Suprapubic skin (tissue), 4 donors: ENCODE data around the gene FRMPD1. TPM values are rescaled to one million over a fixed set of nuclear protein-coding genes. Genes with fewer than 3 reads are reported as not detected.

ENCODE experiments used
- DNase-seq, 2 donors: peaks; one replicate each; pipeline ENCODE4 v3.0.0-alpha.2; 2019; ENCODE audit warnings: low spot score in 2 of 2
- H3K27ac ChIP-seq: fragments of 200-600 bp; sonication (generic); one replicate; pipeline ENCODE4 v1.5.1; 2019
- H3K27me3 ChIP-seq: fragments of 200-600 bp; sonication (generic); one replicate; pipeline ENCODE4 v1.5.1; 2019
- H3K36me3 ChIP-seq: fragments of 200-600 bp; sonication (generic); one replicate; pipeline ENCODE4 v1.5.1; 2019
- H3K4me1 ChIP-seq: fragments of 200-600 bp; sonication (generic); one replicate; pipeline ENCODE4 v1.5.1; 2019
- H3K4me3 ChIP-seq: fragments of 200-600 bp; sonication (generic); one replicate; pipeline ENCODE4 v1.5.1; 2019; ENCODE audit warnings: mild to moderate bottlenecking
- H3K9me3 ChIP-seq: fragments of 200-600 bp; sonication (generic); one replicate; pipeline ENCODE4 v1.5.1; 2019
- CTCF ChIP-seq, 2 donors: fragments of 200-600 bp in 1 of 2; fragments of 450-650 bp in 1 of 2; sonication (generic) in 1 of 2; IDR thresholded peaks; one replicate each; pipeline ENCODE4 v1.5.1; 2016 to 2019; ENCODE audit warnings: antibody characterized with exemption in 2 of 2, mild to moderate bottlenecking in 1 of 2, moderate library complexity in 1 of 2
- EP300 ChIP-seq: sonication (generic); formaldehyde crosslinking; IDR thresholded peaks from one replicate; pipeline ENCODE4 v1.6.1; 2017; ENCODE audit warnings: antibody characterized with exemption
- POLR2A ChIP-seq, 2 donors: fragments of 450-650 bp; IDR thresholded peaks; one replicate each; pipeline ENCODE4 v1.6.1; 2017; ENCODE audit warnings: antibody characterized with exemption in 2 of 2, mild to moderate bottlenecking in 2 of 2, moderate library complexity in 2 of 2
- POLR2AphosphoS5 ChIP-seq, 3 donors: sonication (generic); formaldehyde crosslinking; IDR thresholded peaks; one replicate each; pipeline ENCODE4 v1.6.1; 2017; ENCODE audit warnings: antibody characterized with exemption in 3 of 3
- WGBS: methylation state at CpG from one replicate; pipeline ENCODE4 v1.1.5; 2018; 5-methylcytosine and 5-hydroxymethylcytosine counted together
- total RNA-seq, 4 donors: library from RNA; depleted of rRNA; stranded (reverse); fragments of >200 nt; gene quantifications; one replicate each; pipeline ENCODE4 v1.1.0, GENCODE V29; 2016

The FRMPD1 gene
- total RNA-seq, 4 donors from 2014 or later = 7.9 to 15.4 (median 11.2) TPM

- H3K36me3 ChIP-seq = no peaks in the 10 kb centered on the region
- H3K27ac ChIP-seq = no peak overlapping the region
- 78% methylated on average over 6 of the region's 6 CpGs for WGBS
- H3K4me1 ChIP-seq = peaks cover 5% of the 10 kb centered on the region
- H3K4me3 ChIP-seq = no peak overlapping the region
- H3K9me3 ChIP-seq = no peaks in the 10 kb centered on the region
- TF ChIP-seq CTCF (IDR thresholded peaks at IDR 0.05) = no peak
- no peak for TF ChIP-seq POLR2AphosphoS5 (IDR thresholded peaks at IDR 0.05)
- no peak for TF ChIP-seq EP300
- TF ChIP-seq POLR2A (IDR thresholded peaks at IDR 0.05) = no peak
- no peaks in the 10 kb centered on the region for H3K27me3 ChIP-seq
- DNase-seq = no peak
Measured at GRCh38 chr9:37609735-37610397, 40.9 kb upstream of the FRMPD1 start.

- Histone ChIP-seq H3K36me3 (no peaks in the 10 kb centered on the region), H3K4me3 (no peak overlapping the region), H3K27ac (no peak overlapping the region), H3K9me3 (no peaks in the 10 kb centered on the region), H3K4me1 (no peaks in the 10 kb centered on the region), H3K27me3 (no peaks in the 10 kb centered on the region)
- no peak for DNase-seq
- WGBS = 81% methylated on average over 6 of the region's 6 CpGs
- no peak for TF ChIP-seq CTCF (IDR thresholded peaks at IDR 0.05)
- TF ChIP-seq POLR2AphosphoS5 (IDR thresholded peaks at IDR 0.05) = no peak
- no peak for TF ChIP-seq EP300
- TF ChIP-seq POLR2A (IDR thresholded peaks at IDR 0.05) = no peak
Measured at GRCh38 chr9:37611014-37611413, 39.7 kb upstream of the FRMPD1 start.

- Histone ChIP-seq H3K4me1 (no peaks in the 10 kb centered on the region), H3K36me3 (no peaks in the 10 kb centered on the region), H3K27ac (no peak overlapping the region), H3K27me3 (no peaks in the 10 kb centered on the region), H3K9me3 (no peaks in the 10 kb centered on the region), H3K4me3 (no peak overlapping the region)
- no peak for DNase-seq
- WGBS = 88% methylated on average over 1 of the region's 1 CpG
- TF ChIP-seq EP300 (no peak), POLR2A (IDR thresholded peaks at IDR 0.05) (no peak), CTCF (IDR thresholded peaks at IDR 0.05) (no peak), POLR2AphosphoS5 (IDR thresholded peaks at IDR 0.05) (no peak)
Measured at GRCh38 chr9:37611961-37612360, 38.8 kb upstream of the FRMPD1 start.

- no peak for DNase-seq
- H3K4me1 ChIP-seq = no peaks in the 10 kb centered on the region
- no peaks in the 10 kb centered on the region for H3K36me3 ChIP-seq
- no peak overlapping the region for H3K27ac ChIP-seq
- 81% methylated on average over 2 of the region's 2 CpGs for WGBS
- H3K4me3 ChIP-seq = no peak overlapping the region
- H3K9me3 ChIP-seq = no peaks in the 10 kb centered on the region
- TF ChIP-seq CTCF (IDR thresholded peaks at IDR 0.05) = no peak
- no peak for TF ChIP-seq POLR2A (IDR thresholded peaks at IDR 0.05)
- no peak for TF ChIP-seq POLR2AphosphoS5 (IDR thresholded peaks at IDR 0.05)
- TF ChIP-seq EP300 = no peak
- no peaks in the 10 kb centered on the region for H3K27me3 ChIP-seq
Measured at GRCh38 chr9:37617161-37617560, 33.6 kb upstream of the FRMPD1 start.

- no peak for DNase-seq
- Histone ChIP-seq H3K9me3 (no peaks in the 10 kb centered on the region), H3K27ac (no peak overlapping the region), H3K4me1 (no peaks in the 10 kb centered on the region), H3K36me3 (no peaks in the 10 kb centered on the region), H3K27me3 (no peaks in the 10 kb centered on the region), H3K4me3 (no peak overlapping the region)
- TF ChIP-seq POLR2AphosphoS5 (IDR thresholded peaks at IDR 0.05) = no peak
- TF ChIP-seq EP300 = no peak
- TF ChIP-seq CTCF (IDR thresholded peaks at IDR 0.05) = no peak
- no peak for TF ChIP-seq POLR2A (IDR thresholded peaks at IDR 0.05)
- 60% methylated on average over 4 of the region's 4 CpGs for WGBS
Measured at GRCh38 chr9:37617832-37618231, 32.9 kb upstream of the FRMPD1 start.
